ENCODE results near the gene ZNF175.
A peak's percentile ranks its signal among the peaks of the same experiment; 100 is the strongest.

Gene ZNF175

DNA sequence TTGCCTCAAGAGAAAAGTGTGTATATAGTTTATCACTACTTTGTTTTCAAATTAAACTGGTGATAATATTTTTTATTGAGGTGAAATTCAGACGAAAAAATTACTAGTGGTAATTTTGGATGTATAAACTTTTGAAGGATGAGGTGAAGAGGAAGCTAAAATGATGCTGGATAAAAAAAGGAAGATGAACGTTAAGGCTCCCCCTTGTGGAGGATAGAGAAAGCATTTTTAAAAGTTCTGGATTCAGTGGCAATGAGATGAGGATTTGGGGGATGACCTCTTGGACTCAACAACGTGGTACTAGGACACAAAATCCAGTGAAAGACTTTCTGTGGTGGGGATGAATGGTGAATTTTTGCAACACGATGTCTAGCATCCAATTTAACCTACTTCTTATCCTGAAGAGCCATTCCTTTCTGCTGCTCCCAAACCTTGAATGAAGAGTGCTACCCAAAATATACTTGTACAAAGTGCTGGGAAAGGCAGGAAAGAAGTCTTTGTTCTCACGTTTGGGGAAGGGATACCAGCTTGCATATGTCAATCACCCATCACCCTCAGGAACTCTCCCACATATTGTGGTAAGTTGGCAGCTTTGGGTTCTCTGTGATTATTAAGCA lies 66.4 kb downstream of the ZNF175 start:
- peak; percentile 3 for DNase-seq

DNA sequence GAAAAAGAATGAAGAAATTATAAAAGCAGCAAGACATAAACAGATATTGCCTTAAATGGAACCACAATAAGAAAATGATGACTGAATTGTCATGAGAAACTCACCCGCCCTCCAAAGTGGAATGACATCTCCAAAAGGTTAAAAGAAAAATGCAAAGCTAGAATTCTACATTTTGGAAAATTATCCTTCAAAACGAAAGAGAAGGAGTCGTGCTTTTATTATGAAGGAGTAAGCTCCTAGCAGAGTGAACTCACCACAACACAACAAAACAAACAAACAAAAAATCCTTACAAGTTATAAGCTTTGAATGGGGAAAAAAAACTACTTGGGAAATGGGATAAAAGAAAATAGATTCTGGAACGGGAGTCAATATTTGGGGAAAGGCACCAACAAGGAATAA lies 68.8 kb downstream of the ZNF175 start:
- no peak for DNase-seq

DNA sequence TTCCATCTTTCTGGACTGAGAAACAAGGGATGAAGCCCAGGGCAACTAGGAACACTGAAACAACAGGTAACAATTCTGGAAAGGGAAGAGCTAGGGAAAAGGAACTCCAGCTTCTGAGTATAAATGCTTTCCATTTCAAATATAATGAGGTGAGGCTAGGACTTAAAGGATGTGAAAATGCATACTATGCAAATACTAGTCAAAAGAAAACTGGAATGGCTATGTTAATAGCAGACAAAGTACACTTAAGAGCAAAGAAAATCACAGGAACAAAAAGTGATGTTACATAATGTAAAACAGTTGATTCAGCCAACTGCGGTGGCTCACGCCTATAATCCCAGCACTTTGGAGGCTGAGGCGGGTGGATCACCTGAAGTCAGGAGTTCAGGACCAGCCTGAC lies 69.3 kb downstream of the ZNF175 start:
- DNase-seq = no peak

DNA sequence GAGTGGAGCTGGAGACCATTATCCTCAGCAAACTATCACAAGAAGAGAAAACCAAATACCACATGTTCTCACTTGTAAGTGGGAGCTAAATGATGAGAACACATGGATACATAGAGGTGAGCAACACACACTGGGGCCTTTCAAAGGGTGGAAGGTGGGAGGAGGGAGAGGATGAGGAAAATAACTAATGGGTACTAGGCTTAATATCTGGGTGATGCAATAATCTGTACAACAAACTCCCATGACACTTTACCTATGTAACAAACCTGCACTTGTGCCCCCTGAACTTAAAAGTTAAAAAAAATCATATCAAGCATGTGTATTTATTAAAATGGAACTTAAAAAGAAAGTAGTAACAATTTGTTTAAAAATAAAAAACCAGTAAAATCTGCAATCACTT lies 70.6 kb downstream of the ZNF175 start:
- no peak for DNase-seq
